Activated CD4-positive, alpha-beta T cell treated with anti-CD3 and anti-CD28 coated beads, Interleukin-2, amount 50 U/mL, for 1 hour (primary cell): ENCODE measurements around the gene ELK3.
"Not testable (repeated sequence)": the region's sequence is repeated elsewhere in the genome, so short reads cannot be mapped to it uniquely, and the experiment has no call there.

Experiments used
- DNase-seq: peaks from one replicate; pipeline ENCODE4 v3.0.0-alpha.2; 2020

The ELK3 gene

DNA sequence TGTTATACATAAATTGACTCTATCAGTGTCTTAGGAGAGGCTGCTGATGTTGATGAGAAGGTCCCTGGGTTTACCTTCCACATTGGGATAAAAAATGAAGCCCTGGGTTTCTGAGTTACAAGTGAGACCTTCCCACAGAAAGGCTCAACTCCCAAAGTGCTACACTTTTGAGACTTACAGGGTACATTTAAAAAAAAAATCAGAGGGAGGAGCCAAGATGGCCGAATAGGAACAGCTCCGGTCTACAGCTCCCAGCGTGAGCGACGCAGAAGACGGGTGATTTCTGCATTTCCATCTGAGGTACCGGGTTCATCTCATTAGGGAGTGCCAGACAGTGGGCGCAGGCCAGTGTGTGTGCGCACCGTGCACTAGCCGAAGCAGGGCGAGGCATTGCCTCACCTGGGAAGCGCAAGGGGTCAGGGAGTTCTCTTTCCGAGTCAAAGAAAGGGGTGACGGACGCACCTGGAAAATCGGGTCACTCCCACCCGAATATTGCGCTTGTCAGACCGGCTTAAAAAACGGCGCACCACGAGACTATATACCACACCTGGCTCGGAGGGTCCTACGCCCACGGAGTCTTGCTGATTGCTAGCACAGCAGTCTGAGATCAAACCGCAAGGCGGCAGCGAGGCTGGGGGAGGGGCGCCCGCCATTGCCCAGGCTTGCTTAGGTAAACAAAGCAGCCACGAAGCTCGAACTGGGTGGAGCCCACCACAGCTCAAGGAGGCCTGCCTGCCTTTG, 121.7 kb downstream of the ELK3 start:
- not testable (repeated sequence) for DNase-seq

- DNase-seq = not testable (repeated sequence)
These were observed 123.6 kb downstream of the ELK3 start for GRCh38 chr12:96317801-96318200.
